Kidney (tissue), 14 donors: ENCODE measurements around the gene PRKCZ. TPM values are rescaled to one million over a fixed set of nuclear protein-coding genes. Genes with fewer than 3 reads are reported as not detected.

Experiments used
- DNase-seq, 5 donors: peaks; one replicate each; pipeline ENCODE4 v3.0.0-alpha.2; 2013 to 2020
- FAIRE-seq: peaks from 2 replicates; lab custom pipeline; 2012; peaks lifted over from hg19 to GRCh38; lab: Jason Lieb, UNC
- H3K27ac ChIP-seq, 2 donors: one replicate each; pipeline ENCODE4 v1.7.0; 2013; ENCODE audit warnings: low read depth in 2 of 2, low read length in 2 of 2, inconsistent platforms in 1 of 2
- H3K27me3 ChIP-seq: one replicate; pipeline ENCODE4 v1.7.1; 2013; ENCODE audit warnings: low read length, inconsistent platforms; ENCODE audit not compliant: control insufficient read depth, insufficient read depth
- H3K36me3 ChIP-seq, 3 donors: one replicate each; pipeline versions ENCODE4 v1.7.0 to v1.7.1; 2013; ENCODE audit warnings: low read length in 3 of 3, control low read depth in 1 of 3, inconsistent platforms in 1 of 3; ENCODE audit not compliant: insufficient read depth in 3 of 3, control insufficient read depth in 2 of 3
- H3K4me1 ChIP-seq, 3 donors: one replicate each; pipeline versions ENCODE4 v1.7.0 to v1.7.1; 2013; ENCODE audit warnings: low read length in 3 of 3, inconsistent platforms in 1 of 3, low read depth in 1 of 3; ENCODE audit not compliant: control insufficient read depth in 2 of 3, insufficient read depth in 2 of 3
- H3K4me3 ChIP-seq, 3 donors: one replicate each; pipeline versions ENCODE4 v1.7.0 to v1.8.1; 2013; ENCODE audit warnings: low read length in 3 of 3, control low read depth in 1 of 3, inconsistent platforms in 1 of 3
- H3K9ac ChIP-seq, 3 donors: one replicate each; pipeline versions ENCODE4 v1.7.0 to v1.7.1; 2013; ENCODE audit warnings: low read length in 3 of 3, control low read depth in 1 of 3, inconsistent platforms in 1 of 3
- H3K9me3 ChIP-seq, 3 donors: one replicate each; pipeline versions ENCODE4 v1.7.0 to v1.7.1; 2013; ENCODE audit warnings: low read length in 3 of 3, control low read depth in 1 of 3, inconsistent platforms in 1 of 3; ENCODE audit not compliant: control insufficient read depth in 2 of 3, insufficient read depth in 1 of 3
- intact Hi-C: fragments of 100-400 bp; cut with DNase I; formaldehyde crosslinking; loops from one replicate; pipeline ENCODE4 v1.11.1; 2022
- polyA plus RNA-seq: library from polyadenylated mRNA; stranded (reverse); fragments of 350-450 nt; fragmentation: Illumina TruSeq; extraction: RNeasy Lipid Tissue Mini Kit (QIAGEN cat#74804); gene quantifications from one replicate; pipeline ENCODE4 v1.2.3, GENCODE V29; 2014; ENCODE audit warnings: low read depth, low replicate concordance; ENCODE audit not compliant: insufficient read depth
- total RNA-seq: library from RNA; stranded (reverse); fragmentation: NEBNext Ultra II Directional; extraction: Animal tissue kit (Norgen Biotek cat#: 25700); gene quantifications from one replicate; pipeline ENCODE4 v1.2.1, GENCODE V29; 2021
- TF ChIP-seq, protein P1 (sequence below): IDR thresholded peaks from 3 replicates; pipeline ENCODE4 v1.5.1; 2012; ENCODE audit warnings: mild to moderate bottlenecking, moderate library complexity, borderline replicate concordance; ENCODE audit not compliant: insufficient read depth; ENCODE audit errors: extremely low read depth
- donor health status: control.
- donor health status: control.
- donor health status: control.
- donor health status: control.
- donor health status: control.
- donor health status: DM: yes; HTN: yes; CAD: no.
- donor health status: Normal renal cell carcinoma (clear cell type).

PRKCZ gene
- total and polyA plus RNA-seq, 2 donors from 2014 or later: 24.7 to 42.4 TPM

DNA sequence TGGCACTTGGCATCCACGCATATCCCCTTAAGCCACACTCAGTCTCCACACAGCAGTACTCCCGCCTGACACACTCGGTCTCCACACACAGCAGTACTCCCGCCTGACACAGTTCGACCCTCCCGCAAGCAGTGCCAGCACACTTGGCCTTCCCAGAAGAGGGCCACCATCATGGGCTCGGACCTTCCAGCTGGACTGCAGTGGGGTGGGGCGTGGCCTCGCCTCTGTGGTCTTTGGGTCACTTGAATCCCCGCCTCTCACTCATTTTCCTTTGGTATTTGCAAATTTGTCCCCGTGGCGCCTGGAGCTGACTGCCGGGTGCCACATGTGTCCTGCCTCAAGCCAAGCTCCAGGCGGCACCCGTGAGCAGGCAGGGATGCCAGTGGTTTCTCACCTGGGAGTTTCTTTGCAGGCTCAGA lies 80.7 kb downstream of the PRKCZ start:
- H3K9ac ChIP-seq: no peak overlapping the region
- TF ChIP-seq, protein P1, sequence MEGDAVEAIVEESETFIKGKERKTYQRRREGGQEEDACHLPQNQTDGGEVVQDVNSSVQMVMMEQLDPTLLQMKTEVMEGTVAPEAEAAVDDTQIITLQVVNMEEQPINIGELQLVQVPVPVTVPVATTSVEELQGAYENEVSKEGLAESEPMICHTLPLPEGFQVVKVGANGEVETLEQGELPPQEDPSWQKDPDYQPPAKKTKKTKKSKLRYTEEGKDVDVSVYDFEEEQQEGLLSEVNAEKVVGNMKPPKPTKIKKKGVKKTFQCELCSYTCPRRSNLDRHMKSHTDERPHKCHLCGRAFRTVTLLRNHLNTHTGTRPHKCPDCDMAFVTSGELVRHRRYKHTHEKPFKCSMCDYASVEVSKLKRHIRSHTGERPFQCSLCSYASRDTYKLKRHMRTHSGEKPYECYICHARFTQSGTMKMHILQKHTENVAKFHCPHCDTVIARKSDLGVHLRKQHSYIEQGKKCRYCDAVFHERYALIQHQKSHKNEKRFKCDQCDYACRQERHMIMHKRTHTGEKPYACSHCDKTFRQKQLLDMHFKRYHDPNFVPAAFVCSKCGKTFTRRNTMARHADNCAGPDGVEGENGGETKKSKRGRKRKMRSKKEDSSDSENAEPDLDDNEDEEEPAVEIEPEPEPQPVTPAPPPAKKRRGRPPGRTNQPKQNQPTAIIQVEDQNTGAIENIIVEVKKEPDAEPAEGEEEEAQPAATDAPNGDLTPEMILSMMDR: no peak
- DNase-seq (peak in 1 of 5 donors; percentile 66), FAIRE-seq (no peak)
- no peak overlapping the region for H3K4me3 ChIP-seq
- H3K27ac ChIP-seq: no peak overlapping the region
- no peaks in the 10 kb centered on the region for H3K27me3 ChIP-seq
- peaks cover 0 to 11% (median 0%) of the 10 kb centered on the region in 3 donors for H3K4me1 ChIP-seq
- no peaks in the 10 kb centered on the region for H3K36me3 ChIP-seq
- intact Hi-C loops: no loop called here
- no peaks in the 10 kb centered on the region for H3K9me3 ChIP-seq

DNA sequence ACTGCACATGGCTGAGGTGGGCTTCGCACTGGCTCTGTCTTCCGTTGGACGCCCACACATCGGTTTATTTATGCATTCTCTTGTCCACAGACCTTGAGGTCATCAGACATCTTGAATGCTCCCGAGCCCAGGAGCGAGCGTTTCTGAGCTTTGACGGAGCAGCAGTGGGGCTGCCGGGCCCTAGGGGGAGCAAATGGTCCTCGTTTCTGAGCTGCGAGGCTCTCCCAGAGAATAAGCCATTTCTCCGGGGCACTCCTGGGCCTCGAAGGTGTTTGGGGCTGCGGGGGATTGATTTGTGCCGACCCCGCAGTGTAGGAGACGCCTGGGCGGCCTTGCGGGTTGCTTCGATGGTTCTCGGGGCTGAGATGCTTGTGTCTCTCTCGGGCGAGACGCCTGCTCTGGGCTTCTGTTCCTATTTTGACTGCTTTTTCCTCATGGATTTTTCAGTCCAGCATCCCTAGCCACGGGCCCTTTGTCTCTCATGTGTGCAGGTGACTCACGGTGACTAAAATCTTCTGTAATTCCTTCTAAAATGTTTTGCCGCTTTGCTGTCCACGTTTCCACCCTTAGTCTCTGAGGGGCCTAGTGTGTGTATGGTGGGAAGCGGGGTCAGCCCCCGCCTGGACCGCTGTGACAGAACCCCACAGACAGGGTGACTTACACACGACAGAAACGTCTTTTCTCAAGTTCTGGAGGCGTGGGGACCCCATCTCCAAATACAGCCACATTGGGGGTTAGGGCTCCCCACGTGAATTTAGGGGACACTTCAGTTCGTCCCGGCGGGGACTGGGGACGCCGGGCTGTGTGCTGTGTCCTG lies 82.2 kb downstream of the PRKCZ start:
- Histone ChIP-seq H3K4me3 (peak overlapping the region; percentile 39 to 61 (median 48)), H3K27ac (peak overlapping the region; percentile 78 to 89), H3K36me3 (no peaks in the 10 kb centered on the region), H3K9me3 (no peaks in the 10 kb centered on the region), H3K4me1 (peaks cover 0 to 17% (median 0%) of the 10 kb centered on the region in 3 donors), H3K9ac (peak overlapping the region; percentile 31 to 80 (median 33)), H3K27me3 (no peaks in the 10 kb centered on the region)
- TF ChIP-seq, protein P1: peak; percentile 14
- intact Hi-C loops: no loop called here
- peak; percentile 58 to 80 (median 71) for DNase-seq
- FAIRE-seq: no peak

DNA sequence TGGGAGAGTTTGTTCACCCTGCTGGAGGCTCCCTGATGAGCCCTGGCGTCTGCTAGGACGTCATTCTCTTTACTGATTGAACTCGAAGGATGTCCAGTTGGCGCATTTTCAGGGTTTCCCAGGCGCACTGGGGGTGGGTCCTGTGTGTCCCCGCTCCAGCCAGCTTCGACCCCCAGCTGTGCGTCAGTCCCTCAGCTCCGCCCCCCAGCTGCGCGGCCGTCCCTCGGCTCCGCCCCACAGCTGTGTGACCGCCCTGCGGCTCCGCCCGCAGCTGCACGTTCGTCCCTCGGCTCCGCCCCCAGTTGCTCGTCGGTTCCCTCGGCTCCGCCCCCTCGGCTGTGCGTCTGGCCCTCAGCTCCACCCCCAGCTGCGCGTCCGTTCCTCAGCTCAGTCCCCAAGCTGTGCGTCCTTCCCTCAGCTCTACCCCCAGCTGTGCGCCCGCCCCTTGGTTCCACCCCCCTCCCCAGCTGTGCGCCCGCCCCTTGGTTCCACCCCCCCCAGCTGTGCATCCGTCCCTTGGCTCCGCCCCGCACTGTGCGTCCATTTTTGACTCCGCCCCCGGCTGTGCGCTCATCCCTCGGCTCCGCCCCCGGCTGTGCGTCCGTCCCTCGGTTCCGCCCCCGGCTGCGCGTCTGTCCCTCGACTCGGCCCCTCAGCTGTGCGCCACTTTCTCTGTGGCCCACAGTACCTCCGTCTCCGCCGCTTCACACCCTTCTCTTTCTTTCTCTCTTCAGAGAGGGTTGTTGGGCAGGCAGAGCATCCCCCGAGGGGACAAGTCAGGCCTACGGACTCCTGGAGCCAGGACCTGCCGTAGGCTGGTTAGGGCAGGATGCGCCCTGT lies 83.0 kb downstream of the PRKCZ start:
- Histone ChIP-seq H3K9ac (peak overlapping the region; percentile 31 to 80 (median 66)), H3K4me1 (peaks cover 0 to 21% (median 5%) of the 10 kb centered on the region in 3 donors), H3K27ac (peak overlapping the region; percentile 83 to 89), H3K4me3 (peak overlapping the region; percentile 39 to 61 (median 48)), H3K9me3 (no peaks in the 10 kb centered on the region), H3K36me3 (no peaks in the 10 kb centered on the region), H3K27me3 (no peaks in the 10 kb centered on the region)
- FAIRE-seq: no peak
- TF ChIP-seq, protein P1: no peak
- peak; percentile 97 to 99 (median 99) for DNase-seq
- intact Hi-C loops: no loop called here
